GM12875 (cell line): Measurements from ENCODE around the gene PMPCA.

Experiments used
- H3K4me3 ChIP-seq: one replicate; pipeline ENCODE4 v1.5.1; 2011; ENCODE audit warnings: low read depth, low read length, control low read depth
- CTCF ChIP-seq: IDR thresholded peaks from 2 replicates; pipeline ENCODE4 v1.5.1; 2011; ENCODE audit warnings: low read depth, mild to moderate bottlenecking, control low read depth, inconsistent platforms, low read length, moderate library complexity, borderline replicate concordance; ENCODE audit not compliant: insufficient read depth

The PMPCA gene

GRCh38 chr9:136462664-136463063, 52.2 kb downstream of the PMPCA start:
- H3K4me3 ChIP-seq: no peak overlapping the region
- TF ChIP-seq CTCF: no peak

- H3K4me3 ChIP-seq: no peak overlapping the region
- TF ChIP-seq CTCF: no peak
Observed at GRCh38 chr9:136463578-136463977, 53.1 kb downstream of the PMPCA start.

DNA sequence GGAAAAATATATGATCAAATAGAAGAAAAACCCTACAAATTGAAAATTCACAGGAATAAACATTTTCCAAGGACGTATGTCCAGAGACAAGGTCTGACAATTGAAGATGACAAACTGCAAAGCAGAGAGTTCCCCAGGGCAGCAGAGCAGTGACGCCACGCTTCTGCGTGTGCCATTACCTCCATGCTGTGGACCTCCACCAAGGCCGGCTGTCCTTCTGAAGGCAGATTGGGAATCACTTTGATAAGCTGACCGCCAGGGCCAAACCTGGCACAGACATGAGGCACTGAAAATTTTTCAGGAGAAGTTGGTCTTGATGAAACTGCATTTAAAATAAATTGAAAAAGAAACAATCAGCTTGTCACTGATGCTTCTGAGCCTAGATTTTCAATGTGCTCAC, 53.8 kb downstream of the PMPCA start:
- no peak for TF ChIP-seq CTCF
- no peak overlapping the region for H3K4me3 ChIP-seq

GRCh38 chr9:136465500-136466154, 55.2 kb downstream of the PMPCA start:
- no peak for TF ChIP-seq CTCF
- H3K4me3 ChIP-seq: no peak overlapping the region

GRCh38 chr9:136466155-136466541, 55.7 kb downstream of the PMPCA start:
- TF ChIP-seq CTCF: no peak
- H3K4me3 ChIP-seq: no peak overlapping the region

- TF ChIP-seq CTCF: no peak
- H3K4me3 ChIP-seq: no peak overlapping the region
Observed at GRCh38 chr9:136467766-136468165, 57.3 kb downstream of the PMPCA start.

GRCh38 chr9:136470356-136470755, 59.9 kb downstream of the PMPCA start:
- no peak for TF ChIP-seq CTCF
- no peak overlapping the region for H3K4me3 ChIP-seq
